Neural cell (in vitro differentiated cells): ENCODE measurements around the gene BDKRB1. TPM values are rescaled to one million over a fixed set of nuclear protein-coding genes. Genes with fewer than 3 reads are reported as not detected.

ENCODE experiments used
- H2AFZ ChIP-seq: fragments of 200-600, 300-800 bp; sonication (generic), shearing (Covaris generic); 2 replicates; pipeline ENCODE4 v1.6.0; 2014; ENCODE audit warnings: low read depth, mild to moderate bottlenecking, antibody characterized with exemption, low read length, moderate library complexity
- H3F3A ChIP-seq: fragments of 200-600 bp; shearing (Covaris generic); 2 replicates; pipeline ENCODE4 v1.6.1; 2016; ENCODE audit warnings: mild to moderate bottlenecking, moderate library complexity, mixed read lengths, antibody characterized with exemption, low read length; ENCODE audit not compliant: insufficient read depth, poor library complexity, severe bottlenecking
- H3K27ac ChIP-seq: fragments of 200-600, 300-800 bp; sonication (generic), shearing (Covaris generic); 2 replicates; pipeline ENCODE4 v1.5.1; 2014; ENCODE audit warnings: mild to moderate bottlenecking, low read length, moderate library complexity
- H3K27me3 ChIP-seq: fragments of 300-800, 200-600 bp; sonication (generic), shearing (Covaris generic); 2 replicates; pipeline ENCODE4 v1.6.0; 2014; ENCODE audit warnings: mild to moderate bottlenecking, low read depth, low read length, moderate library complexity; ENCODE audit not compliant: insufficient read depth
- H3K36me3 ChIP-seq: fragments of 300-800, 200-600 bp; sonication (generic), shearing (Covaris generic); 2 replicates; pipeline ENCODE4 v1.5.1; 2014; ENCODE audit warnings: mild to moderate bottlenecking, antibody characterized with exemption, low read length, moderate library complexity; ENCODE audit not compliant: insufficient read depth
- H3K4me2 ChIP-seq: fragments of 300-800, 200-600 bp; sonication (generic), shearing (Covaris generic); 2 replicates; pipeline ENCODE4 v1.6.0; 2014; ENCODE audit warnings: mild to moderate bottlenecking, low read length
- H3K4me3 ChIP-seq: fragments of 300-800, 200-600 bp; sonication (generic), shearing (Covaris generic); 2 replicates; pipeline ENCODE4 v1.5.1; 2014; ENCODE audit warnings: mild to moderate bottlenecking, low read length, moderate library complexity
- H3K79me2 ChIP-seq: fragments of 200-600 bp; shearing (Covaris generic); replicated peaks from 2 replicates; pipeline ENCODE4 v1.6.0; 2014; ENCODE audit warnings: mild to moderate bottlenecking, low read length, moderate library complexity; ENCODE audit not compliant: insufficient read depth
- H3K9ac ChIP-seq: fragments of 300-800, 200-600 bp; sonication (generic), shearing (Covaris generic); 2 replicates; pipeline ENCODE4 v1.6.1; 2016; ENCODE audit warnings: mild to moderate bottlenecking, low read length, mixed read lengths
- H3K9me2 ChIP-seq: fragments of 200-600 bp; shearing (Covaris generic); 2 replicates; pipeline ENCODE4 v1.6.1; 2016; ENCODE audit warnings: mild to moderate bottlenecking, low read length, mixed read lengths; ENCODE audit not compliant: insufficient read depth
- H3K9me3 ChIP-seq: fragments of 200-600, 300-800 bp; sonication (generic), shearing (Covaris generic); 2 replicates; pipeline ENCODE4 v1.6.1; 2016; ENCODE audit warnings: mild to moderate bottlenecking, mixed run types, low read length, moderate library complexity, mixed read lengths
- H4K20me1 ChIP-seq: fragments of 200-600 bp; shearing (Covaris generic); 2 replicates; pipeline ENCODE4 v1.6.1; 2016; ENCODE audit warnings: mild to moderate bottlenecking, mixed run types; ENCODE audit not compliant: insufficient read depth
- EP300 ChIP-seq: fragments of 450-650 bp; conservative IDR thresholded peaks from 2 replicates; pipeline ENCODE4 v1.6.1; 2014; ENCODE audit warnings: antibody characterized with exemption, mild to moderate bottlenecking, moderate library complexity; ENCODE audit not compliant: poor library complexity, severe bottlenecking
- EZH2 ChIP-seq: fragments of 200-600, 300-800 bp; shearing (Covaris generic), sonication (generic); IDR thresholded peaks from 2 replicates; pipeline ENCODE4 v1.6.1; 2014; ENCODE audit warnings: antibody characterized with exemption, low read length, borderline replicate concordance, mild to moderate bottlenecking; ENCODE audit not compliant: insufficient read depth, poor library complexity, severe bottlenecking
- MXI1 ChIP-seq: fragments of 450-650 bp; conservative IDR thresholded peaks from 2 replicates; pipeline ENCODE4 v1.6.1; 2014; ENCODE audit warnings: antibody characterized with exemption, mild to moderate bottlenecking; ENCODE audit not compliant: poor library complexity, severe bottlenecking
- POLR2AphosphoS5 ChIP-seq: IDR thresholded peaks from 2 replicates; pipeline ENCODE4 v1.6.1; 2012
- RAD21 ChIP-seq: fragments of 450-650 bp; conservative IDR thresholded peaks from 2 replicates; pipeline ENCODE4 v1.6.1; 2014; ENCODE audit warnings: antibody characterized with exemption, mild to moderate bottlenecking, moderate library complexity
- SMC3 ChIP-seq: fragments of 450-650 bp; conservative IDR thresholded peaks from 2 replicates; pipeline ENCODE4 v1.6.1; 2014; ENCODE audit warnings: antibody characterized with exemption, mild to moderate bottlenecking, moderate library complexity; ENCODE audit not compliant: poor library complexity
- TAF1 ChIP-seq: IDR thresholded peaks from 2 replicates; pipeline ENCODE4 v1.6.1; 2012; ENCODE audit warnings: low read depth
- polyA plus RNA-seq: library from polyadenylated mRNA; depleted of rRNA; stranded (reverse); fragments of >200 nt; gene quantifications from 2 replicates; pipeline ENCODE4 v1.2.3, GENCODE V29; 2014
- TF ChIP-seq, protein P1 (sequence below): IDR thresholded peaks from 2 replicates; pipeline ENCODE4 v1.6.1; 2012; ENCODE audit warnings: borderline replicate concordance
- TF ChIP-seq, protein P2 (sequence below): fragments of 450-650 bp; IDR thresholded peaks from 2 replicates; pipeline ENCODE4 v1.5.1; 2014; ENCODE audit warnings: antibody characterized with exemption, mild to moderate bottlenecking, moderate library complexity; ENCODE audit not compliant: poor library complexity, severe bottlenecking

Gene BDKRB1
- polyA plus RNA-seq, 1 donor from 2014 or later: not detected

DNA sequence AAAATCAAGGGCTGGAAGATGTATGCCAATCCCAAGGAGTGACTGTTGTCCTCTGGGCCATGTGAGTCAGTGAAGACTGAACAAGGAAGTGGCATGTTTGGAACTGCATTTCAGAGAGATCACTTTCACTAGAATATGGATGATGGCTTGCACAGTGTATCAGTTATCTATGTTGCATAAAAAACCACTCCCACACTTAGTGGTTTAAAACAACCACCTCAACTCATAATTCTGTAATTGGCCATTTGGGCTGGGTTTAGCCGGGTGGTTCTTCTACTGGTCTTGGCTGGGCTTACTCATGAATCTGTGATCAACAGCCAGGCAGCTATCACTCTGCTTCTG lies 15.4 kb downstream of the BDKRB1 start:
- H2AFZ ChIP-seq: no peak overlapping the region
- H3K9ac ChIP-seq: no peak overlapping the region

DNA sequence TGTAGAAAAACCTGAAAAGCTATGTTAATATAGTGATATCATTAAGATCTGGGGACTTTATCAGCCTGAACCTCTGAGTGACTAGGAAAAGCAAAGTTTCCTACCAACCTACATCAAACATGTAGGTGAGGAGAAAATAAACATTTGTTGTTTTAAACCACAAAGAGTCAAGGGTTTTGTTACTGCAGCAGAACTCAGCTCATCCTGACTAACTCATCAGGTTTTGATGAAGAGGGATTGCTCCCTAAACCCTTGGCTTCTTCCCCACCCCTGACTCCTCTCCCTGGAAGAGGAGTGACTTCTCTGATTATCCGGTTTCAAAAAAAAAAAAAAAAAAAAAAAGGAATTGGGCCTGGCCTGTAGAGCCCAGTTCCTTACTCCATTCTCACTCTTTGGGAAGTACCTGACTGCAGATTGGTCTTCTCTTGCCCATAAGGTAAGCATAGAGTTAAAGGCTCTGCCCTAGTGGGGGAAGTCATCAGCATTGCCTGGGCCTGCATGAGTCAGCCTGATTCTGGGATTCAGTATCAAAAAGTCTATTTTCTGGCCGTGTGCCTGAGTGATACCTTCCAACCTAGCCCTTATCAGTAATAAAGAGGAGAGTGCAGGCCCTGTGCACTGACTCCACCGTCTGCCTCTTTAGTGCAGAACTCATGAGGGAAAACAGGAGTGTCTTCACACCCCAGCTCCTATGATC lies 16.9 kb downstream of the BDKRB1 start:
- no peaks in the 10 kb centered on the region for H3K9me3 ChIP-seq
- H3K9ac ChIP-seq: no peak overlapping the region
- no peaks in the 10 kb centered on the region for H3K27me3 ChIP-seq
- no peaks in the 10 kb centered on the region for H3K36me3 ChIP-seq
- H2AFZ ChIP-seq: no peak overlapping the region
- H3K27ac ChIP-seq: no peak overlapping the region
- no peaks in the 10 kb centered on the region for H4K20me1 ChIP-seq
- TF ChIP-seq TAF1 (no peak), EP300 (no peak), MXI1 (no peak), SMC3 (no peak), RAD21 (no peak), POLR2AphosphoS5 (no peak), EZH2 (no peak)
- TF ChIP-seq, protein P1, sequence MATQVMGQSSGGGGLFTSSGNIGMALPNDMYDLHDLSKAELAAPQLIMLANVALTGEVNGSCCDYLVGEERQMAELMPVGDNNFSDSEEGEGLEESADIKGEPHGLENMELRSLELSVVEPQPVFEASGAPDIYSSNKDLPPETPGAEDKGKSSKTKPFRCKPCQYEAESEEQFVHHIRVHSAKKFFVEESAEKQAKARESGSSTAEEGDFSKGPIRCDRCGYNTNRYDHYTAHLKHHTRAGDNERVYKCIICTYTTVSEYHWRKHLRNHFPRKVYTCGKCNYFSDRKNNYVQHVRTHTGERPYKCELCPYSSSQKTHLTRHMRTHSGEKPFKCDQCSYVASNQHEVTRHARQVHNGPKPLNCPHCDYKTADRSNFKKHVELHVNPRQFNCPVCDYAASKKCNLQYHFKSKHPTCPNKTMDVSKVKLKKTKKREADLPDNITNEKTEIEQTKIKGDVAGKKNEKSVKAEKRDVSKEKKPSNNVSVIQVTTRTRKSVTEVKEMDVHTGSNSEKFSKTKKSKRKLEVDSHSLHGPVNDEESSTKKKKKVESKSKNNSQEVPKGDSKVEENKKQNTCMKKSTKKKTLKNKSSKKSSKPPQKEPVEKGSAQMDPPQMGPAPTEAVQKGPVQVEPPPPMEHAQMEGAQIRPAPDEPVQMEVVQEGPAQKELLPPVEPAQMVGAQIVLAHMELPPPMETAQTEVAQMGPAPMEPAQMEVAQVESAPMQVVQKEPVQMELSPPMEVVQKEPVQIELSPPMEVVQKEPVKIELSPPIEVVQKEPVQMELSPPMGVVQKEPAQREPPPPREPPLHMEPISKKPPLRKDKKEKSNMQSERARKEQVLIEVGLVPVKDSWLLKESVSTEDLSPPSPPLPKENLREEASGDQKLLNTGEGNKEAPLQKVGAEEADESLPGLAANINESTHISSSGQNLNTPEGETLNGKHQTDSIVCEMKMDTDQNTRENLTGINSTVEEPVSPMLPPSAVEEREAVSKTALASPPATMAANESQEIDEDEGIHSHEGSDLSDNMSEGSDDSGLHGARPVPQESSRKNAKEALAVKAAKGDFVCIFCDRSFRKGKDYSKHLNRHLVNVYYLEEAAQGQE: no peak
- TF ChIP-seq, protein P2, sequence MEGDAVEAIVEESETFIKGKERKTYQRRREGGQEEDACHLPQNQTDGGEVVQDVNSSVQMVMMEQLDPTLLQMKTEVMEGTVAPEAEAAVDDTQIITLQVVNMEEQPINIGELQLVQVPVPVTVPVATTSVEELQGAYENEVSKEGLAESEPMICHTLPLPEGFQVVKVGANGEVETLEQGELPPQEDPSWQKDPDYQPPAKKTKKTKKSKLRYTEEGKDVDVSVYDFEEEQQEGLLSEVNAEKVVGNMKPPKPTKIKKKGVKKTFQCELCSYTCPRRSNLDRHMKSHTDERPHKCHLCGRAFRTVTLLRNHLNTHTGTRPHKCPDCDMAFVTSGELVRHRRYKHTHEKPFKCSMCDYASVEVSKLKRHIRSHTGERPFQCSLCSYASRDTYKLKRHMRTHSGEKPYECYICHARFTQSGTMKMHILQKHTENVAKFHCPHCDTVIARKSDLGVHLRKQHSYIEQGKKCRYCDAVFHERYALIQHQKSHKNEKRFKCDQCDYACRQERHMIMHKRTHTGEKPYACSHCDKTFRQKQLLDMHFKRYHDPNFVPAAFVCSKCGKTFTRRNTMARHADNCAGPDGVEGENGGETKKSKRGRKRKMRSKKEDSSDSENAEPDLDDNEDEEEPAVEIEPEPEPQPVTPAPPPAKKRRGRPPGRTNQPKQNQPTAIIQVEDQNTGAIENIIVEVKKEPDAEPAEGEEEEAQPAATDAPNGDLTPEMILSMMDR: no peak
- H3K4me2 ChIP-seq: no peak overlapping the region
- H3K79me2 ChIP-seq: no peaks in the 10 kb centered on the region
- no peak overlapping the region for H3K4me3 ChIP-seq
- H3F3A ChIP-seq: no peaks in the 10 kb centered on the region
- H3K9me2 ChIP-seq: no peaks in the 10 kb centered on the region

More for the DNA sequence above, 15.4 kb downstream of the BDKRB1 start:
- H3K9me2 ChIP-seq: no peaks in the 10 kb centered on the region
- no peak overlapping the region for H3K4me2 ChIP-seq
- H3F3A ChIP-seq: no peaks in the 10 kb centered on the region
- no peaks in the 10 kb centered on the region for H4K20me1 ChIP-seq
- H3K4me3 ChIP-seq: no peak overlapping the region
- no peaks in the 10 kb centered on the region for H3K27me3 ChIP-seq
- TF ChIP-seq, protein P2: no peak
- TF ChIP-seq EZH2: no peak
- TF ChIP-seq MXI1: no peak
- TF ChIP-seq, protein P1: no peak
- TF ChIP-seq SMC3: no peak
- no peak for TF ChIP-seq POLR2AphosphoS5
- no peak for TF ChIP-seq RAD21
- TF ChIP-seq EP300: no peak
- TF ChIP-seq TAF1: no peak
- H3K36me3 ChIP-seq: no peaks in the 10 kb centered on the region
- H3K9me3 ChIP-seq: no peaks in the 10 kb centered on the region
- no peaks in the 10 kb centered on the region for H3K79me2 ChIP-seq
- H3K27ac ChIP-seq: no peak overlapping the region
